ENCODE results near the gene MAP3K3.

The MAP3K3 gene

GRCh38 chr17:63645775-63646487 is 23.7 kb downstream of the MAP3K3 start:
- Histone ChIP-seq H3K27ac (peak overlapping the region; percentile 93), H3K36me3 (peaks cover 21% of the 10 kb centered on the region), H3K4me3 (ENCODE audit: low read depth in 1 of 2, low read length in 1 of 2) (peak overlapping the region; percentile 19 to 48), H3K9me3 (no peaks in the 10 kb centered on the region), H3K27me3 (no peaks in the 10 kb centered on the region), H3K4me1 (ENCODE audit: control insufficient read depth in 1 of 2, insufficient read depth in 1 of 2, low read depth in 1 of 2, low read length in 1 of 2) (peaks cover 99 to 100% of the 10 kb centered on the region in 2 experiments)
- TF ChIP-seq, protein P1, sequence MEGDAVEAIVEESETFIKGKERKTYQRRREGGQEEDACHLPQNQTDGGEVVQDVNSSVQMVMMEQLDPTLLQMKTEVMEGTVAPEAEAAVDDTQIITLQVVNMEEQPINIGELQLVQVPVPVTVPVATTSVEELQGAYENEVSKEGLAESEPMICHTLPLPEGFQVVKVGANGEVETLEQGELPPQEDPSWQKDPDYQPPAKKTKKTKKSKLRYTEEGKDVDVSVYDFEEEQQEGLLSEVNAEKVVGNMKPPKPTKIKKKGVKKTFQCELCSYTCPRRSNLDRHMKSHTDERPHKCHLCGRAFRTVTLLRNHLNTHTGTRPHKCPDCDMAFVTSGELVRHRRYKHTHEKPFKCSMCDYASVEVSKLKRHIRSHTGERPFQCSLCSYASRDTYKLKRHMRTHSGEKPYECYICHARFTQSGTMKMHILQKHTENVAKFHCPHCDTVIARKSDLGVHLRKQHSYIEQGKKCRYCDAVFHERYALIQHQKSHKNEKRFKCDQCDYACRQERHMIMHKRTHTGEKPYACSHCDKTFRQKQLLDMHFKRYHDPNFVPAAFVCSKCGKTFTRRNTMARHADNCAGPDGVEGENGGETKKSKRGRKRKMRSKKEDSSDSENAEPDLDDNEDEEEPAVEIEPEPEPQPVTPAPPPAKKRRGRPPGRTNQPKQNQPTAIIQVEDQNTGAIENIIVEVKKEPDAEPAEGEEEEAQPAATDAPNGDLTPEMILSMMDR (IDR thresholded peaks at IDR 0.05), result no peak

DNA sequence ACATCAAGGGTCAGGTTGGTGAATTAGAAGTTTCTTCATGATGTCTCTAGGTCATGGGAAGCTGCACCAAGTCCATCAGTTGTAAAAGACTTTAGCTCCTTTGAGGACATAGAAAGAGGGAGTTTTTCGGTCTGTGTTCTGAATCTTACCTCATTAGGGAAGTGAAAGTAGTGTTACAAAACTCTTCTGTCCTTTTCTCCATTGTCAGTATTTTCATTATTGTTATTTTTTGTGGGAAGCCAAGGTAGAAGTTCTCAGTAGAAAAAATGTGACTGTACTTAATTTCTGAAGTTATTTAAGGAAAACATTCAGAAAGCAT is 24.2 kb downstream of the MAP3K3 start:
- H3K36me3 ChIP-seq, result peaks cover 21% of the 10 kb centered on the region

GRCh38 chr17:63647065-63647725 is 25.0 kb downstream of the MAP3K3 start:
- H3K9me3 ChIP-seq, result no peaks in the 10 kb centered on the region
- H3K36me3 ChIP-seq, result peaks cover 21% of the 10 kb centered on the region
- peak overlapping the region; percentile 93 for H3K27ac ChIP-seq
- H3K4me3 ChIP-seq (ENCODE audit: low read depth in 1 of 2, low read length in 1 of 2), result peak overlapping the region; percentile 19 to 48
- H3K4me1 ChIP-seq (ENCODE audit: control insufficient read depth in 1 of 2, insufficient read depth in 1 of 2, low read depth in 1 of 2, low read length in 1 of 2), result peaks cover 99 to 100% of the 10 kb centered on the region in 2 experiments
- H3K27me3 ChIP-seq, result no peaks in the 10 kb centered on the region
- TF ChIP-seq, protein P1 (IDR thresholded peaks at IDR 0.05), result no peak

More for the DNA sequence above, 24.2 kb downstream of the MAP3K3 start:
- H3K4me3 ChIP-seq (ENCODE audit: low read depth in 1 of 2, low read length in 1 of 2), result peak overlapping the region; percentile 19 to 48
- H3K27ac ChIP-seq, result peak overlapping the region; percentile 93
- no peaks in the 10 kb centered on the region for H3K27me3 ChIP-seq
- TF ChIP-seq, protein P1 (IDR thresholded peaks at IDR 0.05), result no peak
- no peaks in the 10 kb centered on the region for H3K9me3 ChIP-seq
- H3K4me1 ChIP-seq (ENCODE audit: control insufficient read depth in 1 of 2, insufficient read depth in 1 of 2, low read depth in 1 of 2, low read length in 1 of 2), result peaks cover 99 to 100% of the 10 kb centered on the region in 2 experiments

DNA sequence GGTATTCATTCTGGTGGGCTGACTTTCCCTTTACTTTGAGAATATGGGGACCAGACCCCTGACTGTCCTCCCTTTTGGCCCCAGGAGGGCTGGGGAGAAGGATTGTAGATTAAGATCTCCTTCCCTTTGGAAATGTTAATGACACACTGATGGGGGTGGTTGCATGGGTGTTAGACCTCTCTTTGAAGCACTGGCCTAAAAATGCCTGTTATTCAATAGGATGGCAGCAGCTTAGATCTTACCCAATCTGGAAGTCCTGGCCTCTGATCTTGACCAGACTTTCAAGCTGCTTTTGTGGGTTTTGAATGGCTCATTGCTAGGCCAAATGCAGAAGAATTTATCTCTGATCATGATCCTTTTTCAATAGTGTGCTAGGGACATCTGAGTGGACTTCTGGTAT is 25.7 kb downstream of the MAP3K3 start:
- H3K36me3 ChIP-seq, result peaks cover 28% of the 10 kb centered on the region
- H3K4me3 ChIP-seq (ENCODE audit: low read depth in 1 of 2, low read length in 1 of 2), result peak overlapping the region in 1 of 2 experiments; percentile 2
- H3K27me3 ChIP-seq, result no peaks in the 10 kb centered on the region
- TF ChIP-seq, protein P1 (IDR thresholded peaks at IDR 0.05), result no peak
- H3K4me1 ChIP-seq (ENCODE audit: control insufficient read depth in 1 of 2, insufficient read depth in 1 of 2, low read depth in 1 of 2, low read length in 1 of 2), result peaks cover 100% of the 10 kb centered on the region in 2 experiments
- peak overlapping the region; percentile 93 for H3K27ac ChIP-seq
- no peaks in the 10 kb centered on the region for H3K9me3 ChIP-seq

DNA sequence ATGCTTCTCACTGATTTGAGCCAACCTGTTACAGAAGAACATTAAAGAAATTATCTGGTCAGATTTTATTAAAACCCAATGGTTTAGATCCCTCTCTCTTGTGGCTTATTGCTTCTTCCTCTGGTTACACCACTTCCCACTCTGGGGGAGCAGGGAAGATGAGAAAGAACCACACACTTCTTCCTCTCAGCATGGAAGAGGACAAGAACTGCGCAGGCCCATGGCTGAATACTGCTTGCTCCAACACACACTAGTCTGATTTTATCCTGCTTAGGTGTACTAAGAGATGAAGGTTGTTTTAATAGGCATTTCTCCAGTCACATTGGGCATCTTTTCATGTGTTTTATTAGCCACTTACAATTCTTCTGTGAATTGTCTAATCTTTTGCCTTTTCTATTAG is 27.6 kb downstream of the MAP3K3 start:
- Histone ChIP-seq H3K4me1 (ENCODE audit: control insufficient read depth in 1 of 2, insufficient read depth in 1 of 2, low read depth in 1 of 2, low read length in 1 of 2) (peaks cover 96 to 98% of the 10 kb centered on the region in 2 experiments), H3K36me3 (peaks cover 41% of the 10 kb centered on the region), H3K4me3 (ENCODE audit: low read depth in 1 of 2, low read length in 1 of 2) (peak overlapping the region; percentile 8 to 31), H3K27me3 (no peaks in the 10 kb centered on the region), H3K9me3 (no peaks in the 10 kb centered on the region), H3K27ac (peak overlapping the region; percentile 93)
- TF ChIP-seq, protein P1 (IDR thresholded peaks at IDR 0.05), result no peak
